ENCODE measurements around the gene HSPA1B.

DNA sequence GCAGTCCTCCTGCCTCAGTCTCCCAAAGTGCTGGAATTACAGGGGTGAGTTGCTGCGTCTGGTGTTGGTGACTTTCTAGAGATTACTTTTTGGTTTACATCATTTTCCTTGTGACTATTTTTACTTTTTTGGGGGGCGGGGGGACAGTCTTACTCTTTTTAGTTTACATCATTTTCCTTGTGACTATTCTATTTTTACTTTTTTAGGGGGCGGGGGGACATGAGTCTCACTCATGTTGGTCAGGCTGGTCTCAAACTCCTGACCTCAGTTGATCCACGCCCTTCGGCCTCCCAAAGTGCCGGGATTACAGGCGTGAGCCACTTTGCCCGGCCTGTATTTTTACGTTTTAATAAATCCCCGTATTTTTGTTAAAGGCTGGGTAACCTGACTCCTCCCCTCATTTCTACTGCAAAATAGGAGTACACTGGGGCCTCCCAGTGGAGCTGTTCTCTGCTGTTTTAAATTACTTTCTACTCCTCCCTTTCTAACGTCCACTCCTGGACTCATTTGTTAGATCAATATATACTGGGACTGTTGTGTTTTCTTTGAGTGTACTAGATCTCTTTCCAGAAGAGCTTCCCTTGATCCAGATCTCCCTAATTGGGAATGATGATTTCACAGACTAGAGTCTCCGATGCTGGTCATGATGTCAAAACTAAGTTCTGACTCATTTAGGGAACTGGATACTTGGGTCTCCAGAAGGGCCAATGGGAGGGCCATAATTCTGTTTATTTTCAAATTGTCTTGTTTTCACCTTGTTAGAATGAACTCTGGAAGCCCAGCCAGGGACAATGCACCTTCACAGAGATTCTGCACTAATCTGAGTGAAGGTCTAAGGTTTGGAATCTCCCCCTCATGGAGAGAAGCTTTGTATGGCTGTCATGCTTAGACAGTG is 9.2 kb downstream of the HSPA1B start:
- TF ChIP-seq POLR2AphosphoS2 (conservative IDR thresholded peaks at IDR 0.05; ENCODE audit: low read length): no peak
- no peak for TF ChIP-seq GATA3 (IDR thresholded peaks at IDR 0.05; ENCODE audit: borderline replicate concordance)
- no peak for TF ChIP-seq ZFP36 (IDR thresholded peaks at IDR 0.05; ENCODE audit: borderline replicate concordance, partially characterized antibody)
- TF ChIP-seq EHMT2 (IDR thresholded peaks at IDR 0.05; ENCODE audit: low read depth): no peak
- no peak for TF ChIP-seq RAD21 (conservative IDR thresholded peaks at IDR 0.05 in 1 of 2, IDR thresholded peaks at IDR 0.05 in 1 of 2)

Measured in A549 (cell line).